IPS-18c (cell line): Measurements from ENCODE around the gene FBXO8.
"Not testable (repeated sequence)": the region's sequence is repeated elsewhere in the genome, so short reads cannot be mapped to it uniquely, and the experiment has no call there.

Source experiments
- H3K4me3 ChIP-seq: 2 replicates; pipeline ENCODE4 v1.7.0; 2013; ENCODE audit warnings: low read depth, mild to moderate bottlenecking, low read length, moderate library complexity; ENCODE audit not compliant: insufficient read depth
- H3K9me3 ChIP-seq: one replicate; pipeline ENCODE4 v1.6.1; 2013; ENCODE audit warnings: mild to moderate bottlenecking, low read length, moderate library complexity; ENCODE audit not compliant: control insufficient read depth, insufficient read depth

The FBXO8 gene

GRCh38 chr4:174295142-174295541 is 11.7 kb upstream of the FBXO8 start:
- not testable (repeated sequence) for H3K9me3 ChIP-seq, H3K4me3 ChIP-seq

- not testable (repeated sequence) for H3K9me3 ChIP-seq, H3K4me3 ChIP-seq
Observed at GRCh38 chr4:174294641-174295040, 11.2 kb upstream of the FBXO8 start.

GRCh38 chr4:174292473-174292872 is 9.0 kb upstream of the FBXO8 start:
- peaks cover 3% of the 10 kb centered on the region for H3K9me3 ChIP-seq
- no peak overlapping the region for H3K4me3 ChIP-seq

- H3K4me3 ChIP-seq = no peak overlapping the region
- no peaks in the 10 kb centered on the region for H3K9me3 ChIP-seq
Observed at GRCh38 chr4:174286870-174287269, 3.4 kb upstream of the FBXO8 start.

GRCh38 chr4:174284487-174284886 is 1.0 kb upstream of the FBXO8 start:
- Histone ChIP-seq H3K4me3 (peak overlapping the region; percentile 83), H3K9me3 (no peaks in the 10 kb centered on the region)

GRCh38 chr4:174282836-174283506 is 496 bp downstream of the FBXO8 start:
- Histone ChIP-seq H3K9me3 (no peaks in the 10 kb centered on the region), H3K4me3 (peak overlapping the region; percentile 83)

- H3K4me3 ChIP-seq = no peak overlapping the region
Observed at GRCh38 chr4:174281901-174282300, 1.6 kb downstream of the FBXO8 start.

GRCh38 chr4:174281182-174281737 is 2.2 kb downstream of the FBXO8 start:
- Histone ChIP-seq H3K4me3 (no peak overlapping the region), H3K9me3 (no peaks in the 10 kb centered on the region)

More at GRCh38 chr4:174281901-174282300, 1.6 kb downstream of the FBXO8 start:
- H3K9me3 ChIP-seq = no peaks in the 10 kb centered on the region

- Histone ChIP-seq H3K4me3 (no peak overlapping the region), H3K9me3 (no peaks in the 10 kb centered on the region)
Observed at GRCh38 chr4:174279433-174280155, 3.9 kb downstream of the FBXO8 start.

GRCh38 chr4:174278467-174278866 is 5.0 kb downstream of the FBXO8 start:
- no peaks in the 10 kb centered on the region for H3K9me3 ChIP-seq
- H3K4me3 ChIP-seq = no peak overlapping the region

- Histone ChIP-seq H3K4me3 (no peak overlapping the region), H3K9me3 (peaks cover 2% of the 10 kb centered on the region)
Observed at GRCh38 chr4:174277433-174277832, 6.0 kb downstream of the FBXO8 start.

GRCh38 chr4:174275101-174275500 is 8.4 kb downstream of the FBXO8 start:
- Histone ChIP-seq H3K9me3 (peaks cover 2% of the 10 kb centered on the region), H3K4me3 (no peak overlapping the region)

- peaks cover 2% of the 10 kb centered on the region for H3K9me3 ChIP-seq
- H3K4me3 ChIP-seq = no peak overlapping the region
Observed at GRCh38 chr4:174274436-174274835, 9.0 kb downstream of the FBXO8 start.

- Histone ChIP-seq H3K4me3 (no peak overlapping the region), H3K9me3 (peaks cover 2% of the 10 kb centered on the region)
Observed at GRCh38 chr4:174273930-174274329, 9.5 kb downstream of the FBXO8 start.

GRCh38 chr4:174266416-174266815 is 17.1 kb downstream of the FBXO8 start:
- H3K9me3 ChIP-seq = no peaks in the 10 kb centered on the region
- H3K4me3 ChIP-seq = no peak overlapping the region

- Histone ChIP-seq H3K4me3 (no peak overlapping the region), H3K9me3 (no peaks in the 10 kb centered on the region)
Observed at GRCh38 chr4:174265916-174266315, 17.6 kb downstream of the FBXO8 start.

- Histone ChIP-seq H3K4me3 (no peak overlapping the region), H3K9me3 (no peaks in the 10 kb centered on the region)
Observed at GRCh38 chr4:174263445-174263736, 20.1 kb downstream of the FBXO8 start.

GRCh38 chr4:174262624-174263444 is 20.6 kb downstream of the FBXO8 start:
- Histone ChIP-seq H3K4me3 (no peak overlapping the region), H3K9me3 (no peaks in the 10 kb centered on the region)
